WTC11 (cell line): Measurements from ENCODE around the gene RIN3. TPM values are rescaled to one million over a fixed set of nuclear protein-coding genes. Genes with fewer than 3 reads are reported as not detected.
A peak's percentile ranks its signal among the peaks of the same experiment; 100 is the strongest.

Source experiments
- ATAC-seq: fragments of 200-7000 bp; cut with Tn5 transposase; 2 replicates; pipeline ENCODE4 v1.10.0; 2021; ENCODE audit warnings: mild to moderate bottlenecking, moderate library complexity
- CTCF ChIA-PET: fragments of 300-600 bp; sonication (Branson Sonifier 250); formaldehyde crosslinking; loops from one replicate; lab custom pipeline; 2021; ENCODE audit warnings: antibody characterized with exemption; lab: Charles Lee
- POLR2A ChIA-PET: fragments of 350-600 bp; sonication (Branson Sonifier 250); formaldehyde crosslinking; loops from one replicate; lab custom pipeline; 2021; ENCODE audit warnings: antibody characterized with exemption; lab: Charles Lee
- DNase-seq: peaks from one replicate; pipeline ENCODE4 v3.0.0; 2021; ENCODE audit warnings: low spot score
- H3K27ac Mint-ChIP-seq: 2 replicates; pipeline ENCODE4 v1.8.0; 2021; ENCODE audit warnings: mixed read lengths
- H3K27me3 Mint-ChIP-seq: 2 replicates; pipeline ENCODE4 v1.8.0; 2021; ENCODE audit warnings: low read depth, mild to moderate bottlenecking, moderate library complexity, mixed read lengths
- H3K36me3 Mint-ChIP-seq: 2 replicates; pipeline ENCODE4 v1.8.0; 2021; ENCODE audit warnings: mixed read lengths
- H3K4me1 Mint-ChIP-seq: 2 replicates; pipeline ENCODE4 v1.8.0; 2022; ENCODE audit warnings: mixed read lengths
- H3K4me3 Mint-ChIP-seq: 2 replicates; pipeline ENCODE4 v1.8.0; 2021; ENCODE audit warnings: mild to moderate bottlenecking, moderate library complexity, mixed read lengths
- H3K9me3 Mint-ChIP-seq: 2 replicates; pipeline ENCODE4 v1.8.0; 2021; ENCODE audit warnings: mixed read lengths
- CREB1 ChIP-seq: sonication (generic); formaldehyde crosslinking; IDR thresholded peaks from 2 replicates; pipeline ENCODE4 v1.8.0; 2023; ENCODE audit warnings: mild to moderate bottlenecking, missing genetic modification reagents
- GRHL2 ChIP-seq: fragments of 250-450 bp; sonication (Bioruptor Pico); IDR thresholded peaks from 2 replicates; pipeline ENCODE4 v1.8.0; 2022; ENCODE audit warnings: mild to moderate bottlenecking, moderate library complexity; ENCODE audit not compliant: insufficient replicate concordance, severe bottlenecking
- GTF2I ChIP-seq: fragments of 250-450 bp; sonication (Bioruptor Pico); conservative IDR thresholded peaks from 2 replicates; pipeline ENCODE4 v1.4.0; 2021; ENCODE audit warnings: mild to moderate bottlenecking
- KAT7 ChIP-seq: sonication (generic); formaldehyde crosslinking; IDR thresholded peaks from 2 replicates; pipeline ENCODE4 v1.8.1; 2023; ENCODE audit warnings: missing genetic modification reagents, mild to moderate bottlenecking, borderline replicate concordance
- MYBL2 ChIP-seq: sonication (generic); formaldehyde crosslinking; IDR thresholded peaks from 2 replicates; pipeline ENCODE4 v1.8.1; 2023; ENCODE audit warnings: mild to moderate bottlenecking, moderate library complexity, missing genetic modification reagents
- NR3C1 ChIP-seq: sonication (generic); formaldehyde crosslinking; conservative IDR thresholded peaks from 2 replicates; pipeline ENCODE4 v1.8.1; 2023; ENCODE audit warnings: low read depth, mild to moderate bottlenecking, missing genetic modification reagents
- RELA ChIP-seq: sonication (generic); formaldehyde crosslinking; IDR thresholded peaks from 2 replicates; pipeline ENCODE4 v1.8.1; 2022; ENCODE audit warnings: missing genetic modification reagents, mild to moderate bottlenecking, borderline replicate concordance
- SP1 ChIP-seq: sonication (generic); formaldehyde crosslinking; conservative IDR thresholded peaks from 2 replicates; pipeline ENCODE4 v1.8.1; 2022; ENCODE audit warnings: missing genetic modification reagents
- TCF7 ChIP-seq: sonication (generic); formaldehyde crosslinking; IDR thresholded peaks from 2 replicates; pipeline ENCODE4 v1.8.0; 2022; ENCODE audit warnings: mild to moderate bottlenecking, low read depth, missing genetic modification reagents, moderate library complexity
- TEAD4 ChIP-seq: sonication (generic); formaldehyde crosslinking; IDR thresholded peaks from 2 replicates; pipeline ENCODE4 v1.8.0; 2022; ENCODE audit warnings: mild to moderate bottlenecking, missing genetic modification reagents
- ZNF263 ChIP-seq: sonication (generic); formaldehyde crosslinking; IDR thresholded peaks from 2 replicates; pipeline ENCODE4 v1.8.1; 2022; ENCODE audit warnings: low read depth, mild to moderate bottlenecking, moderate library complexity, missing genetic modification reagents
- total RNA-seq: library from RNA; stranded (reverse); gene quantifications from 3 replicates; pipeline ENCODE4 v1.2.3, GENCODE V29; 2021
- TF ChIP-seq, protein P1 (sequence below): sonication (generic); formaldehyde crosslinking; conservative IDR thresholded peaks from 2 replicates; pipeline ENCODE4 v1.8.1; 2023; ENCODE audit warnings: mild to moderate bottlenecking, low read depth, missing genetic modification reagents, moderate library complexity
- TF ChIP-seq, protein P2 (sequence below): sonication (generic); formaldehyde crosslinking; IDR thresholded peaks from 2 replicates; pipeline ENCODE4 v1.8.1; 2022; ENCODE audit warnings: missing genetic modification reagents, borderline replicate concordance
- TF ChIP-seq, protein P3 (sequence below): sonication (generic); formaldehyde crosslinking; IDR thresholded peaks from 2 replicates; pipeline ENCODE4 v1.8.0; 2022; ENCODE audit warnings: missing genetic modification reagents
- TF ChIP-seq, protein P4 (sequence below): sonication (generic); formaldehyde crosslinking; IDR thresholded peaks from 2 replicates; pipeline ENCODE4 v1.8.0; 2022; ENCODE audit warnings: mild to moderate bottlenecking, missing genetic modification reagents

Gene RIN3
- total RNA-seq, 1 experiment from 2014 or later: 3.3 TPM

DNA sequence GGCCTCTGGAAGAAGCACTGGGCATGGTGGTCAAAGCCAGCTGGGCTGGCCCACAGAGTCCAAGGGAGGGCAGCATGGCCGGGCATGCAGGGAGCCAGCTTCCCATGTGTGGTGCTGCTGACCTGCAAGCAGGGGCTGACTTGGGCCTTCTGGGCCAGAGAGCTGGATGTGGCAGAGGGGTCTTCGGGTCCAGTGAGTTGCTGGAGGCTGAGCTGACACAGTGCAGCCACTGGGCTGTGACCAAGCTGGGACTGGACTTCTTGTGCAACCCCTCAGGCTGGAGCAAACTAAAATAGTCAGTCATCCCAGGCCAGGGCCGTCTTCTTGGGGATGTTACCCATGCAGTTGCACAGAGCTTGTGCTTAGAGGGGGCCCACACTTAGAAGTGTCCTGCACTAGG lies 7.3 kb upstream of the RIN3 start (continued):
- TF ChIP-seq, protein P1, sequence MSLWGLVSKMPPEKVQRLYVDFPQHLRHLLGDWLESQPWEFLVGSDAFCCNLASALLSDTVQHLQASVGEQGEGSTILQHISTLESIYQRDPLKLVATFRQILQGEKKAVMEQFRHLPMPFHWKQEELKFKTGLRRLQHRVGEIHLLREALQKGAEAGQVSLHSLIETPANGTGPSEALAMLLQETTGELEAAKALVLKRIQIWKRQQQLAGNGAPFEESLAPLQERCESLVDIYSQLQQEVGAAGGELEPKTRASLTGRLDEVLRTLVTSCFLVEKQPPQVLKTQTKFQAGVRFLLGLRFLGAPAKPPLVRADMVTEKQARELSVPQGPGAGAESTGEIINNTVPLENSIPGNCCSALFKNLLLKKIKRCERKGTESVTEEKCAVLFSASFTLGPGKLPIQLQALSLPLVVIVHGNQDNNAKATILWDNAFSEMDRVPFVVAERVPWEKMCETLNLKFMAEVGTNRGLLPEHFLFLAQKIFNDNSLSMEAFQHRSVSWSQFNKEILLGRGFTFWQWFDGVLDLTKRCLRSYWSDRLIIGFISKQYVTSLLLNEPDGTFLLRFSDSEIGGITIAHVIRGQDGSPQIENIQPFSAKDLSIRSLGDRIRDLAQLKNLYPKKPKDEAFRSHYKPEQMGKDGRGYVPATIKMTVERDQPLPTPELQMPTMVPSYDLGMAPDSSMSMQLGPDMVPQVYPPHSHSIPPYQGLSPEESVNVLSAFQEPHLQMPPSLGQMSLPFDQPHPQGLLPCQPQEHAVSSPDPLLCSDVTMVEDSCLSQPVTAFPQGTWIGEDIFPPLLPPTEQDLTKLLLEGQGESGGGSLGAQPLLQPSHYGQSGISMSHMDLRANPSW (CRISPR knock-in tag): no peak
- TF ChIP-seq TEAD4 (CRISPR knock-in tag) (no peak), TCF7 (CRISPR knock-in tag) (no peak)

DNA sequence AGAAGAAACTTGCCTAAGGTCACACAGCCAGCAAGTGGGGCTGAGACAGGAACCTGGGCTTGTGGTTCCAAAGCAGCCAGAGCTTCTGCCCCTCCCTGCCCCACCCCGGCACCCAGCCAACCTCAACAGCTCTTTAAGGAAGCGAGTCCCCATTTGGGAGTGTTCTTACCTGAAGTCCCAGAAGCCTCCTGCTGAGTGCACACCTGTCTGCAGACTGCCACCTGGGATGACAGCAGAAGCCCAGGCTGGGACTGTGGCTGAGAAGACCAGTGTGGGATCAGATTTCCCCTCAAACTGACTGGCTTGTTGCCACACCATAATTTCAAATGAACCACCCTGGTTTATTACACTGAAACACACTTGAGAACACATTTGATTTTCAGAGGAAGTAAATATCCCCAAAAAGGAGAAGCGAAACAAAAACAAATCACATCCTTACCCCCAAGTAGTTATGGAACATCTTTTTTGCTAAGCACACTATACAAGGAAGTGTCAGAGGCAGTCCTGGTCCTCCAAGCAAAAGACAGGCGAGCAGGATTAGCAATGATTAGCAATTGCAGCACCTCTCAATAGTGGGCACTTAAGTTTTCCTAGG lies 6.3 kb upstream of the RIN3 start:
- Mint-ChIP-seq H3K36me3 (no peaks in the 10 kb centered on the region), H3K4me1 (peaks cover 14% of the 10 kb centered on the region), H3K27ac (no peak overlapping the region), H3K9me3 (no peaks in the 10 kb centered on the region), H3K4me3 (no peak overlapping the region), H3K27me3 (peaks cover 1% of the 10 kb centered on the region)
- ChIA-PET POLR2A (no interaction called here), CTCF (no interaction called here)
- no peak for ATAC-seq
- no peak for DNase-seq
- TF ChIP-seq, protein P2, sequence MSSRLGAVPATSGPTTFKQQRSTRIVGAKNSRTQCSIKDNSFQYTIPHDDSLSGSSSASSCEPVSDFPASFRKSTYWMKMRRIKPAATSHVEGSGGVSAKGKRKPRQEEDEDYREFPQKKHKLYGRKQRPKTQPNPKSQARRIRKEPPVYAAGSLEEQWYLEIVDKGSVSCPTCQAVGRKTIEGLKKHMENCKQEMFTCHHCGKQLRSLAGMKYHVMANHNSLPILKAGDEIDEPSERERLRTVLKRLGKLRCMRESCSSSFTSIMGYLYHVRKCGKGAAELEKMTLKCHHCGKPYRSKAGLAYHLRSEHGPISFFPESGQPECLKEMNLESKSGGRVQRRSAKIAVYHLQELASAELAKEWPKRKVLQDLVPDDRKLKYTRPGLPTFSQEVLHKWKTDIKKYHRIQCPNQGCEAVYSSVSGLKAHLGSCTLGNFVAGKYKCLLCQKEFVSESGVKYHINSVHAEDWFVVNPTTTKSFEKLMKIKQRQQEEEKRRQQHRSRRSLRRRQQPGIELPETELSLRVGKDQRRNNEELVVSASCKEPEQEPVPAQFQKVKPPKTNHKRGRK (CRISPR knock-in tag): no peak
- TF ChIP-seq, protein P3, sequence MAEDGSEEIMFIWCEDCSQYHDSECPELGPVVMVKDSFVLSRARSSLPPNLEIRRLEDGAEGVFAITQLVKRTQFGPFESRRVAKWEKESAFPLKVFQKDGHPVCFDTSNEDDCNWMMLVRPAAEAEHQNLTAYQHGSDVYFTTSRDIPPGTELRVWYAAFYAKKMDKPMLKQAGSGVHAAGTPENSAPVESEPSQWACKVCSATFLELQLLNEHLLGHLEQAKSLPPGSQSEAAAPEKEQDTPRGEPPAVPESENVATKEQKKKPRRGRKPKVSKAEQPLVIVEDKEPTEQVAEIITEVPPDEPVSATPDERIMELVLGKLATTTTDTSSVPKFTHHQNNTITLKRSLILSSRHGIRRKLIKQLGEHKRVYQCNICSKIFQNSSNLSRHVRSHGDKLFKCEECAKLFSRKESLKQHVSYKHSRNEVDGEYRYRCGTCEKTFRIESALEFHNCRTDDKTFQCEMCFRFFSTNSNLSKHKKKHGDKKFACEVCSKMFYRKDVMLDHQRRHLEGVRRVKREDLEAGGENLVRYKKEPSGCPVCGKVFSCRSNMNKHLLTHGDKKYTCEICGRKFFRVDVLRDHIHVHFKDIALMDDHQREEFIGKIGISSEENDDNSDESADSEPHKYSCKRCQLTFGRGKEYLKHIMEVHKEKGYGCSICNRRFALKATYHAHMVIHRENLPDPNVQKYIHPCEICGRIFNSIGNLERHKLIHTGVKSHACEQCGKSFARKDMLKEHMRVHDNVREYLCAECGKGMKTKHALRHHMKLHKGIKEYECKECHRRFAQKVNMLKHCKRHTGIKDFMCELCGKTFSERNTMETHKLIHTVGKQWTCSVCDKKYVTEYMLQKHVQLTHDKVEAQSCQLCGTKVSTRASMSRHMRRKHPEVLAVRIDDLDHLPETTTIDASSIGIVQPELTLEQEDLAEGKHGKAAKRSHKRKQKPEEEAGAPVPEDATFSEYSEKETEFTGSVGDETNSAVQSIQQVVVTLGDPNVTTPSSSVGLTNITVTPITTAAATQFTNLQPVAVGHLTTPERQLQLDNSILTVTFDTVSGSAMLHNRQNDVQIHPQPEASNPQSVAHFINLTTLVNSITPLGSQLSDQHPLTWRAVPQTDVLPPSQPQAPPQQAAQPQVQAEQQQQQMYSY: no peak
- no peak for TF ChIP-seq ZNF263 (CRISPR knock-in tag)

DNA sequence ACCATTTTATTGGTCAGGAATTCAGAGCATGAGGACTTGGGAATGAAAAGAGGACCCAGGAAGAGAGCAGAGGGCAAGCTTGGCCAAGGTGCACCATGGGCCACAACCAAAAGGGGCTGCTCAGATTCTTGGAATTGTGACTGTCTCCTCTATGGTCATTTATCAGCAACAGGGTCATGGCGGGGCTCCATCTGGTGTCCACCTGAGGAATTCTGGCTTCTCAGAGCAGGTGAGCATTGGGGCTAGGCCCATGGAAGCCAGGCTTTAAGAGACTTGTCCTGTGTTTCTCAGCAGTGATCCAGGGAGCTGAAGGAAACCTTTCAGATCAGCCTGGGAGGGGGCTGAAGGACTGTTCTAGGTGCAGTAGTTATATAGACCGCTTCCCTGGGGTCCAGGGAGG lies 2.6 kb upstream of the RIN3 start:
- no peak for TF ChIP-seq MYBL2 (CRISPR knock-in tag)
- no peak for TF ChIP-seq KAT7 (CRISPR knock-in tag)
- TF ChIP-seq, protein P3: no peak
- TF ChIP-seq CREB1 (CRISPR knock-in tag): no peak
- no peak for TF ChIP-seq NR3C1
- no peak for TF ChIP-seq GTF2I (CRISPR knock-in tag)
- no peak for TF ChIP-seq RELA
- no peak for TF ChIP-seq GRHL2 (CRISPR knock-in tag)
- no peak for TF ChIP-seq SP1 (CRISPR knock-in tag)
- TF ChIP-seq, protein P4, sequence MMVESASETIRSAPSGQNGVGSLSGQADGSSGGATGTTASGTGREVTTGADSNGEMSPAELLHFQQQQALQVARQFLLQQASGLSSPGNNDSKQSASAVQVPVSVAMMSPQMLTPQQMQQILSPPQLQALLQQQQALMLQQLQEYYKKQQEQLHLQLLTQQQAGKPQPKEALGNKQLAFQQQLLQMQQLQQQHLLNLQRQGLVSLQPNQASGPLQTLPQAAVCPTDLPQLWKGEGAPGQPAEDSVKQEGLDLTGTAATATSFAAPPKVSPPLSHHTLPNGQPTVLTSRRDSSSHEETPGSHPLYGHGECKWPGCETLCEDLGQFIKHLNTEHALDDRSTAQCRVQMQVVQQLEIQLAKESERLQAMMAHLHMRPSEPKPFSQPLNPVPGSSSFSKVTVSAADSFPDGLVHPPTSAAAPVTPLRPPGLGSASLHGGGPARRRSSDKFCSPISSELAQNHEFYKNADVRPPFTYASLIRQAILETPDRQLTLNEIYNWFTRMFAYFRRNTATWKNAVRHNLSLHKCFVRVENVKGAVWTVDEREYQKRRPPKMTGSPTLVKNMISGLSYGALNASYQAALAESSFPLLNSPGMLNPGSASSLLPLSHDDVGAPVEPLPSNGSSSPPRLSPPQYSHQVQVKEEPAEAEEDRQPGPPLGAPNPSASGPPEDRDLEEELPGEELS: no peak
- DNase-seq (peak; percentile 58), ATAC-seq (peak; percentile 65)
- Mint-ChIP-seq H3K27me3 (peaks cover 33% of the 10 kb centered on the region), H3K4me3 (no peak overlapping the region), H3K27ac (no peak overlapping the region), H3K9me3 (no peaks in the 10 kb centered on the region), H3K36me3 (no peaks in the 10 kb centered on the region), H3K4me1 (peaks cover 8% of the 10 kb centered on the region)
- ChIA-PET CTCF (interaction anchor here (0.6 to 1.8 kb wide), 6 partner anchors 16 to 188 kb away, joined by 3 to 9 read pairs (median 3); partner anchors contain the start of gene SLC24A4), POLR2A (interaction anchor here (0.6 kb wide), 1 partner anchor 150 kb away, joined by 3 read pairs; no protein-coding TSS in a partner anchor)
